Measurements from ENCODE around the gene AGBL1.
"Not testable (repeated sequence)": the region's sequence is repeated elsewhere in the genome, so short reads cannot be mapped to it uniquely, and the experiment has no call there.

Gene AGBL1

GRCh38 chr15:86969364-86969763 lies 889.7 kb downstream of the AGBL1 start:
- peaks cover 3% of the 10 kb centered on the region for H3K27me3 Mint-ChIP-seq
- no peaks in the 10 kb centered on the region for H3K4me1 Mint-ChIP-seq (ENCODE audit: low read depth)
- no peaks in the 10 kb centered on the region for H3K9me3 Mint-ChIP-seq (ENCODE audit: low read depth)
- H3K36me3 Mint-ChIP-seq, result no peaks in the 10 kb centered on the region
- no peak overlapping the region for H3K4me3 Mint-ChIP-seq
- H3K27ac Mint-ChIP-seq, result no peak overlapping the region

- H3K4me1 Mint-ChIP-seq (ENCODE audit: low read depth), result no peaks in the 10 kb centered on the region
- no peak overlapping the region for H3K4me3 Mint-ChIP-seq
- H3K9me3 Mint-ChIP-seq (ENCODE audit: low read depth), result no peaks in the 10 kb centered on the region
- peaks cover 3% of the 10 kb centered on the region for H3K27me3 Mint-ChIP-seq
- no peaks in the 10 kb centered on the region for H3K36me3 Mint-ChIP-seq
- no peak overlapping the region for H3K27ac Mint-ChIP-seq
Measured at GRCh38 chr15:86973284-86973844, 893.7 kb downstream of the AGBL1 start.

GRCh38 chr15:86988033-86988432 lies 908.4 kb downstream of the AGBL1 start:
- Mint-ChIP-seq H3K27me3 (peaks cover 11% of the 10 kb centered on the region), H3K9me3 (ENCODE audit: low read depth) (no peaks in the 10 kb centered on the region)

DNA sequence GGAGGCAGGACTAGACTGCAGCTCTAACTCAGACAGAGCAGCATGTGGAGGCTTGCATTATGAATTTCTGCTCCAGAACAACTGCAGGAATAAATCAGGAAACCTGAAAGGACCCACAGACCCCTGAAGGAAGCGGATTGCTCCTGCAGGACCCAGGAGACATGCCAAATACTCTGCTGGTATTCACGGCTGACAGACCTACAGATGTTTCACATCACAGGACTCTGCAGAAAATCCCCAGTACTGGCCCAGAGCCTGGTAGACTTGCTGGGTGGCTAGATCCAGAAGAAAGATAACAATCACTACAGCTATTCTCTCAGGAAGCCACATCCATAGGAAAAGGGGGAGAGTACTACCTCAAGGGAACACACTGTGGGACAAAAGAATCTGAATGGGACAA lies 942.1 kb downstream of the AGBL1 start:
- H3K9me3 Mint-ChIP-seq (ENCODE audit: low read depth), result peaks cover 21% of the 10 kb centered on the region
- H3K4me3 Mint-ChIP-seq, result no peak overlapping the region
- H3K27ac Mint-ChIP-seq, result no peak overlapping the region
- H3K4me1 Mint-ChIP-seq (ENCODE audit: low read depth), result no peaks in the 10 kb centered on the region
- no peaks in the 10 kb centered on the region for H3K36me3 Mint-ChIP-seq
- H3K27me3 Mint-ChIP-seq, result peaks cover 14% of the 10 kb centered on the region

More at GRCh38 chr15:86988033-86988432, 908.4 kb downstream of the AGBL1 start:
- Mint-ChIP-seq H3K4me1 (ENCODE audit: low read depth) (no peaks in the 10 kb centered on the region), H3K4me3 (no peak overlapping the region), H3K36me3 (no peaks in the 10 kb centered on the region), H3K27ac (no peak overlapping the region)

DNA sequence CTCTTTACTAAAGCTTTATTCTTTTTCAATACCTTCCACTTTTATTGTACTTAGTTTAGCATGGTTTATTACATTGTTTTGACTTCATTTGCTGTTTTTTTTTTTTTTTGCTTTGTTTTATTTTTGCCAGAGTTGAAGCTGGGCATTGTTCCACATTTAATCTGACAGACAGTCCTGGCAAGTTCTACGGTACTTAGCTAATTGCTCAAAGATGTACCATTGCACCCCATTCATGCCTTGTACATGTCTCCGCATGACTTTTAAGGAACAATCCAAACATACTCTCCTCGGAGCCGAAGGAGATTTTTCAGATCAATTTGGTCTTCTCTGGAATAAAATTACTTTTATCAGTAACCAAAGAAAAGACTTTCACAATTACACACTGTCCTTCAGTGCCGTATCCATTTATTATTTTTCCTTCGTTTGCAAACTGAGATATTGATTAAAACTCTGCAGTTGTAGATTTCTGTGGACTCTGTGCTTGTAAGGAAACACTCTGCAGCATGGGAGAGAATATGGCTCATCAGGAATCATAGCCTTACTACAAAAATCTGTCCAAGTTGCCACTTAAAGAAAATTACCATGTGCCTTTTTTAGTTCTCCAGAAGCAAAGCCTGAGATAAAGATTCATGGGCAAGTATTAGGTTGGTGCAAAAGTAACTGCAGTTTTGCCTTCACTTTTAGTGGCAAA lies 952.0 kb downstream of the AGBL1 start:
- Mint-ChIP-seq H3K4me3 (no peak overlapping the region), H3K27ac (no peak overlapping the region), H3K27me3 (peaks cover 1% of the 10 kb centered on the region), H3K4me1 (ENCODE audit: low read depth) (no peaks in the 10 kb centered on the region), H3K36me3 (no peaks in the 10 kb centered on the region), H3K9me3 (ENCODE audit: low read depth) (peaks cover 5% of the 10 kb centered on the region)

DNA sequence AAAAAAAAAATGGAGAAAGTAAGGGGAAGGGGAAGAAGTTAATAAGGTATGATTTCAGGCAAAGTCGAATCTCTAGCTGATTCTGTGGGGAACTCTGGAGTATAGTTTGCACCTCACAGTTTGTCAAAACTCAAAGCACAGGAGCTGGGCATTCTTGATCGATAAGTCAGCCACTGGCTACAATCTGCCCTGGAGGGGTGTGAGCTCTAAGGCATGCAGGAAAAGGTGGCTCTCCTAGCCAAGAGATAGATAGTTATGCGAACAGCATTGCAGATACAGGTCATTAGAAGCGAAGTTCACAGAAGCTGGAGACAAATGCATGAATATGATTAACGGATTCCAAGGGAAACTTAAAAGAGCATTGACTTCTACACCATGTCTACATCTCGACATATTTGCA lies 952.6 kb downstream of the AGBL1 start:
- H3K27me3 Mint-ChIP-seq, result peaks cover 1% of the 10 kb centered on the region
- no peak overlapping the region for H3K27ac Mint-ChIP-seq
- peaks cover 5% of the 10 kb centered on the region for H3K9me3 Mint-ChIP-seq (ENCODE audit: low read depth)
- H3K4me1 Mint-ChIP-seq (ENCODE audit: low read depth), result no peaks in the 10 kb centered on the region
- H3K36me3 Mint-ChIP-seq, result no peaks in the 10 kb centered on the region
- no peak overlapping the region for H3K4me3 Mint-ChIP-seq

- H3K4me3 Mint-ChIP-seq, result no peak overlapping the region
- H3K27ac Mint-ChIP-seq, result no peak overlapping the region
- no peaks in the 10 kb centered on the region for H3K4me1 Mint-ChIP-seq (ENCODE audit: low read depth)
- H3K9me3 Mint-ChIP-seq (ENCODE audit: low read depth), result peaks cover 5% of the 10 kb centered on the region
- peaks cover 1% of the 10 kb centered on the region for H3K27me3 Mint-ChIP-seq
- H3K36me3 Mint-ChIP-seq, result no peaks in the 10 kb centered on the region
Measured at GRCh38 chr15:87033056-87033455, 953.4 kb downstream of the AGBL1 start.

DNA sequence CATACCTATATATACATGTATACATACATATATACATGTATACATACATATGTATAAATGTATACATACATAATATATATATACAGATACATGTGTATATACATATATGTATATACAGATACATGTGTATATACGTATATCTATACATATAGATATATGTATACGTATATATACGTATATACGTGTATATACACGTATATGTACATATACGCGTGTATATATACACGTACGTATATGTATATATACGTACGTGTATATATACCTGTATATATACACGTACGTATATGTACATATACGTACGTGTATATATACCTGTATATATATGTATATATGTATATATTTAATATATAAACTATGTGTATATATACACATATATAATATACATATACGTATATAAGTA lies 955.2 kb downstream of the AGBL1 start:
- Mint-ChIP-seq H3K27me3 (peaks cover 1% of the 10 kb centered on the region), H3K4me3 (no peak overlapping the region), H3K9me3 (ENCODE audit: low read depth) (peaks cover 5% of the 10 kb centered on the region), H3K4me1 (ENCODE audit: low read depth) (no peaks in the 10 kb centered on the region), H3K36me3 (no peaks in the 10 kb centered on the region), H3K27ac (no peak overlapping the region)

GRCh38 chr15:87038404-87038803 lies 958.7 kb downstream of the AGBL1 start:
- peaks cover 5% of the 10 kb centered on the region for H3K9me3 Mint-ChIP-seq (ENCODE audit: low read depth)
- no peak overlapping the region for H3K4me3 Mint-ChIP-seq
- no peaks in the 10 kb centered on the region for H3K36me3 Mint-ChIP-seq
- H3K4me1 Mint-ChIP-seq (ENCODE audit: low read depth), result no peaks in the 10 kb centered on the region
- no peak overlapping the region for H3K27ac Mint-ChIP-seq
- peaks cover 1% of the 10 kb centered on the region for H3K27me3 Mint-ChIP-seq

DNA sequence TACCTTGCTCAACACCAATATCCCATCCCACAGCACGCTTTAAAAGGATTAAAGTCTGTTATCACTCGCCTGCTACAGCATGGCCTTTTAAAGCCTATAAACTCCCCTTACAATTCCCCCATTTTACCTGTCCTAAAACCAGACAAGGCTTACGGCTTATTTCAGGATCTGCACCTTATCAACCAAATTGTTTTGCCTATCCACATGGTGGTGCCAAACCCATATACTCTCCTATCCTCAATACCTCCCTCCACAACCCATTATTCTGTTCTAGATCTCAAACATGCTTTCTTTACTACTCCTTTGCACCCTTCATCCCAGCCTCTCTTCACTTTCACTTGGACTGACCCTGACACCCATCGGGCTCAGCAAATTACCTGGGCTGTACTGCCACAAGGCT lies 962.9 kb downstream of the AGBL1 start:
- not testable (repeated sequence) for H3K4me3 Mint-ChIP-seq; H3K4me1 Mint-ChIP-seq (ENCODE audit: low read depth); H3K27me3 Mint-ChIP-seq; H3K9me3 Mint-ChIP-seq (ENCODE audit: low read depth); H3K27ac Mint-ChIP-seq; H3K36me3 Mint-ChIP-seq

- no peak overlapping the region for H3K4me3 Mint-ChIP-seq
- H3K36me3 Mint-ChIP-seq, result no peaks in the 10 kb centered on the region
- H3K27ac Mint-ChIP-seq, result no peak overlapping the region
- H3K4me1 Mint-ChIP-seq (ENCODE audit: low read depth), result no peaks in the 10 kb centered on the region
- H3K9me3 Mint-ChIP-seq (ENCODE audit: low read depth), result no peaks in the 10 kb centered on the region
- H3K27me3 Mint-ChIP-seq, result no peaks in the 10 kb centered on the region
Measured at GRCh38 chr15:87045746-87046145, 966.1 kb downstream of the AGBL1 start.

GRCh38 chr15:87047203-87047965 lies 967.7 kb downstream of the AGBL1 start:
- H3K9me3 Mint-ChIP-seq (ENCODE audit: low read depth), result no peaks in the 10 kb centered on the region
- no peaks in the 10 kb centered on the region for H3K27me3 Mint-ChIP-seq
- no peaks in the 10 kb centered on the region for H3K4me1 Mint-ChIP-seq (ENCODE audit: low read depth)
- no peaks in the 10 kb centered on the region for H3K36me3 Mint-ChIP-seq
- H3K27ac Mint-ChIP-seq, result no peak overlapping the region
- no peak overlapping the region for H3K4me3 Mint-ChIP-seq

All from activated naive CD8-positive, alpha-beta T cell (primary cell).